ENCODE results near the gene ZNF302.

Gene ZNF302

DNA sequence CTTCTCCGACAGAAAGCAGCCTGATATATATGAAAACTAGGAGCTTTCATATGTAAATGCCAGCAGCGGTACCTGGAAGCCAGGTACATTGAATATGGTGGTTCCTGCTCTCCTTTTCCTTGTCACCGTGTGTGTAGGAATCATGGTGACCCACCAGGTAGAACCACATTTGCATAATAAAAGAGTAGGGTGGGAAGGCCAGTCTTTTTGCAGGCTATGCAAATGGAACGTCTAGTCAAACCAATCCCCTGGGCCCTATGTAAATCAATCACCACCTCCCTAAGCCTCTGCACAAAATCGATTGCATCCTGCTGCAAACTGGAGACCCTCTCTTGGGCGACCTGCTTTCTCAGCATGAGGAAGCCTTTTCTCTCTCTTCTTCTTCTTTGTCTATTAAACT is 34.4 kb downstream of the ZNF302 start:
- H3K27me3 ChIP-seq (ENCODE audit: control insufficient read depth in 1 of 2, insufficient read depth in 1 of 2, low read length in 2 of 2), result no peaks in the 10 kb centered on the region
- H2BK15ac ChIP-seq (ENCODE audit: low read depth, poor library complexity, severe bottlenecking), result no peak overlapping the region
- H3K79me1 ChIP-seq (replicated peaks; ENCODE audit: low read length, poor library complexity, severe bottlenecking), result no peaks in the 10 kb centered on the region
- H3K14ac ChIP-seq (ENCODE audit: low read length in 2 of 2), result no peak overlapping the region
- H2BK120ac ChIP-seq (ENCODE audit: low read depth, low read length), result no peak overlapping the region
- no peaks in the 10 kb centered on the region for H3K4me1 ChIP-seq (ENCODE audit: control insufficient read depth, insufficient read depth, low read depth, low read length)
- 69% methylated on average over 6 of the region's 6 CpGs for WGBS
- H4K8ac ChIP-seq (ENCODE audit: low read length), result no peak overlapping the region
- H2BK12ac ChIP-seq (ENCODE audit: low read length in 2 of 2), result no peak overlapping the region
- no peak overlapping the region for H3K27ac ChIP-seq (ENCODE audit: low read length, poor library complexity, severe bottlenecking)
- H3K4ac ChIP-seq (ENCODE audit: low read depth in 1 of 2, low read length in 2 of 2), result no peak overlapping the region
- H3K9ac ChIP-seq (ENCODE audit: low read length), result no peak overlapping the region
- H3K36me3 ChIP-seq (ENCODE audit: control insufficient read depth in 1 of 2, insufficient read depth in 2 of 2, low read depth in 1 of 2, low read length in 2 of 2), result no peaks in the 10 kb centered on the region
- H3K23ac ChIP-seq (ENCODE audit: low read length in 2 of 2), result no peak overlapping the region
- no peak overlapping the region for H3K4me3 ChIP-seq (ENCODE audit: insufficient read depth in 1 of 2, low read depth in 1 of 2, low read length in 2 of 2)
- H4K91ac ChIP-seq (ENCODE audit: low read length), result no peak overlapping the region
- no peak overlapping the region for H2AK5ac ChIP-seq (ENCODE audit: low read length, severe bottlenecking)
- no peak for DNase-seq
- no peak overlapping the region for H3K4me2 ChIP-seq (ENCODE audit: low read length, poor library complexity, severe bottlenecking)
- no peak overlapping the region for H2AFZ ChIP-seq (ENCODE audit: low read depth, low read length)
- peaks cover 36% of the 10 kb centered on the region for H3K9me3 ChIP-seq (ENCODE audit: control insufficient read depth, low read length)
- no peak overlapping the region for H2BK5ac ChIP-seq (ENCODE audit: low read depth, low read length, poor library complexity, severe bottlenecking)
- H3K18ac ChIP-seq (ENCODE audit: low read depth in 1 of 2, low read length in 2 of 2), result no peak overlapping the region

DNA sequence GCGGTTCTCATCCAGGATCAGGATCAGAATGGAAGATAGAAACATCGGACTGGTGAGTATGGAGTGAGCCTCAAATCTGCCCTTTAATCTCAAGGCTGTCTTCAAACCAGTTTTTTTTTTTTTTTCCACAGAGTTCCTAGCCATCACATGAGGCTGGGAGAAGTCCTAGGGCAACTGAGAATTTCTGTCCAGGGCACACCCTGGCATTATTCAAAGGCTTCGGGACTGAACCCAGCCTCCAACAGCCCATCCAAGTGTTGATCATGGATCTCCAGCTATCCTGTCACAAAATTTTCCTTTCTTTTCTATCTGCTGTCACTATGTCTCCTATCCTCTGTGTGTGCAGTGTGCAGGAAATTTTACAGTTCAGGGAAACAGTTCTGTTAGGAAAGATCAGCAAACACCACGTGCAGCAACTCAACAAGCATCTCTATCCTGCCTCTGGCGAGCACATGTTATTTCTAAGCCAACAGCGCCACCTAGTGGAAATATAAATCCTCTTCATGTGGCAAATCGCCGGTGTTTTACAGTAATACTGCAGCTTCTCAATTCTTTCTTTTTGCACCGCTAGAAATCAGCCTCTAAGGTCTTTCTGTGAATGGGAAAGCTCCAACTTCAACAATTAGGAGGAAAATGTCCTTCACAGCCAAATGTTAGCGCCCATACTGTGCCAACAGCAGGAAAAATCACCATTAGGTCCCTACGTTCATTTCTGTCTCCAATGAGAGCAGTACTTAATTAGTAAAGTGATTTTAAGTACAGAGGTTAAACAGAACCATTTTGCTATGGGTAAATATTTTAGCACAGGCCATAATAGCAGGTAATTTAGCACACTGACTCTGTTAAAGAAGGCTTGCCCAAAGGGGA is 35.1 kb downstream of the ZNF302 start:
- H3K36me3 ChIP-seq (ENCODE audit: control insufficient read depth in 1 of 2, insufficient read depth in 2 of 2, low read depth in 1 of 2, low read length in 2 of 2), result no peaks in the 10 kb centered on the region
- H2BK5ac ChIP-seq (ENCODE audit: low read depth, low read length, poor library complexity, severe bottlenecking), result no peak overlapping the region
- no peak overlapping the region for H4K91ac ChIP-seq (ENCODE audit: low read length)
- WGBS, result 29% methylated on average over 9 of the region's 11 CpGs
- H3K79me1 ChIP-seq (replicated peaks; ENCODE audit: low read length, poor library complexity, severe bottlenecking), result no peaks in the 10 kb centered on the region
- H2BK12ac ChIP-seq (ENCODE audit: low read length in 2 of 2), result no peak overlapping the region
- no peak overlapping the region for H2AFZ ChIP-seq (ENCODE audit: low read depth, low read length)
- H2BK15ac ChIP-seq (ENCODE audit: low read depth, poor library complexity, severe bottlenecking), result no peak overlapping the region
- no peaks in the 10 kb centered on the region for H3K27me3 ChIP-seq (ENCODE audit: control insufficient read depth in 1 of 2, insufficient read depth in 1 of 2, low read length in 2 of 2)
- peaks cover 32% of the 10 kb centered on the region for H3K9me3 ChIP-seq (ENCODE audit: control insufficient read depth, low read length)
- no peak overlapping the region for H3K27ac ChIP-seq (ENCODE audit: low read length, poor library complexity, severe bottlenecking)
- no peak overlapping the region for H3K4me3 ChIP-seq (ENCODE audit: insufficient read depth in 1 of 2, low read depth in 1 of 2, low read length in 2 of 2)
- no peak overlapping the region for H2AK5ac ChIP-seq (ENCODE audit: low read length, severe bottlenecking)
- peak; percentile 77 for DNase-seq
- H3K4me2 ChIP-seq (ENCODE audit: low read length, poor library complexity, severe bottlenecking), result no peak overlapping the region
- H4K8ac ChIP-seq (ENCODE audit: low read length), result no peak overlapping the region
- no peak overlapping the region for H3K9ac ChIP-seq (ENCODE audit: low read length)
- no peak overlapping the region for H3K23ac ChIP-seq (ENCODE audit: low read length in 2 of 2)
- H2BK120ac ChIP-seq (ENCODE audit: low read depth, low read length), result no peak overlapping the region
- no peak overlapping the region for H3K4ac ChIP-seq (ENCODE audit: low read depth in 1 of 2, low read length in 2 of 2)
- H3K14ac ChIP-seq (ENCODE audit: low read length in 2 of 2), result no peak overlapping the region
- H3K4me1 ChIP-seq (ENCODE audit: control insufficient read depth, insufficient read depth, low read depth, low read length), result no peaks in the 10 kb centered on the region
- no peak overlapping the region for H3K18ac ChIP-seq (ENCODE audit: low read depth in 1 of 2, low read length in 2 of 2)

DNA sequence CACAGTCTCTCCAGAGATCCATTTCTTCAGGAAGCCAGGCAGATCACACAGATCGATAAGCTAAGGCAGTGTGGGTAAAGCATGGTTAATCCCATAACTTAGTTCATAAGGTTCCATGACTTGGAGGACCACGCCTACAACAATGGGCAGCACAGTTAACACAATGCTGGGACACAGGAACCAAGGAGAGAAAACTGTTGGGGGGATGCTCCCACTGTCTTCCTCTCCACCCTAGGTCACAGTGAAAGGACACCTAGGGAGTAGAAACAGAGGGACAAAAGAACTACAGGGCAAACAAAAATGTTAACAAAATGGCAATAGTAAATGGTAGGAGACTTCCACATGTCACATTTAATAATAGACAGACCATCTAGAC is 35.8 kb downstream of the ZNF302 start:
- H3K27ac ChIP-seq (ENCODE audit: low read length, poor library complexity, severe bottlenecking), result no peak overlapping the region
- no peak overlapping the region for H3K4me2 ChIP-seq (ENCODE audit: low read length, poor library complexity, severe bottlenecking)
- H3K18ac ChIP-seq (ENCODE audit: low read depth in 1 of 2, low read length in 2 of 2), result no peak overlapping the region
- peaks cover 27% of the 10 kb centered on the region for H3K9me3 ChIP-seq (ENCODE audit: control insufficient read depth, low read length)
- no peaks in the 10 kb centered on the region for H3K27me3 ChIP-seq (ENCODE audit: control insufficient read depth in 1 of 2, insufficient read depth in 1 of 2, low read length in 2 of 2)
- no peak for DNase-seq
- no peak overlapping the region for H2AK5ac ChIP-seq (ENCODE audit: low read length, severe bottlenecking)
- no peak overlapping the region for H3K14ac ChIP-seq (ENCODE audit: low read length in 2 of 2)
- H3K9ac ChIP-seq (ENCODE audit: low read length), result no peak overlapping the region
- no peak overlapping the region for H3K4ac ChIP-seq (ENCODE audit: low read depth in 1 of 2, low read length in 2 of 2)
- H3K79me1 ChIP-seq (replicated peaks; ENCODE audit: low read length, poor library complexity, severe bottlenecking), result no peaks in the 10 kb centered on the region
- WGBS, result 84% methylated on average over 2 of the region's 2 CpGs
- no peak overlapping the region for H2AFZ ChIP-seq (ENCODE audit: low read depth, low read length)
- H3K4me3 ChIP-seq (ENCODE audit: insufficient read depth in 1 of 2, low read depth in 1 of 2, low read length in 2 of 2), result no peak overlapping the region
- H3K4me1 ChIP-seq (ENCODE audit: control insufficient read depth, insufficient read depth, low read depth, low read length), result no peaks in the 10 kb centered on the region
- no peak overlapping the region for H2BK120ac ChIP-seq (ENCODE audit: low read depth, low read length)
- H4K8ac ChIP-seq (ENCODE audit: low read length), result no peak overlapping the region
- no peak overlapping the region for H2BK15ac ChIP-seq (ENCODE audit: low read depth, poor library complexity, severe bottlenecking)
- no peak overlapping the region for H2BK5ac ChIP-seq (ENCODE audit: low read depth, low read length, poor library complexity, severe bottlenecking)
- no peaks in the 10 kb centered on the region for H3K36me3 ChIP-seq (ENCODE audit: control insufficient read depth in 1 of 2, insufficient read depth in 2 of 2, low read depth in 1 of 2, low read length in 2 of 2)
- no peak overlapping the region for H3K23ac ChIP-seq (ENCODE audit: low read length in 2 of 2)
- H4K91ac ChIP-seq (ENCODE audit: low read length), result no peak overlapping the region
- no peak overlapping the region for H2BK12ac ChIP-seq (ENCODE audit: low read length in 2 of 2)

DNA sequence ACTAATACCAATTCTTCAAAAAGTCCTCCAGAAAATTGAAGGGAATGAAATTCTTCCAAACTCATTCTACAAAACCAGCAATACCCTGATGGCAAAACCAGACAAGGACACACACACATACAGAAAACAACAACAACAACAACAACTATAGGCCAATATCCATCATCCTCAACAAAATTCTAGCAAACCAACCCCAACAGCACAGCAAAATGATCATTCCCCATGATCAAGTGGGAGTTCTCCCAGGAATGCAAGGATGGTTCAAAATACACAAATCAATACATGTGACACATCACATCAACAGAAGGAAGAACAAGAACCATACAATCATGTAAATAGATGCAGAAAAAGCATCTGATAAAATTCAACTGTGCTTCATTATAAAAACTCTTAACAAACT is 37.9 kb downstream of the ZNF302 start:
- H3K9ac ChIP-seq (ENCODE audit: low read length), result no peak overlapping the region
- H3K4me1 ChIP-seq (ENCODE audit: control insufficient read depth, insufficient read depth, low read depth, low read length), result no peaks in the 10 kb centered on the region
- no peaks in the 10 kb centered on the region for H3K36me3 ChIP-seq (ENCODE audit: control insufficient read depth in 1 of 2, insufficient read depth in 2 of 2, low read depth in 1 of 2, low read length in 2 of 2)
- no peak overlapping the region for H4K91ac ChIP-seq (ENCODE audit: low read length)
- no peak overlapping the region for H2AFZ ChIP-seq (ENCODE audit: low read depth, low read length)
- no peak overlapping the region for H2BK5ac ChIP-seq (ENCODE audit: low read depth, low read length, poor library complexity, severe bottlenecking)
- no peak overlapping the region for H4K8ac ChIP-seq (ENCODE audit: low read length)
- H2BK12ac ChIP-seq (ENCODE audit: low read length in 2 of 2), result no peak overlapping the region
- no peak overlapping the region for H3K4ac ChIP-seq (ENCODE audit: low read depth in 1 of 2, low read length in 2 of 2)
- H2BK120ac ChIP-seq (ENCODE audit: low read depth, low read length), result no peak overlapping the region
- peaks cover 27% of the 10 kb centered on the region for H3K9me3 ChIP-seq (ENCODE audit: control insufficient read depth, low read length)
- H3K14ac ChIP-seq (ENCODE audit: low read length in 2 of 2), result no peak overlapping the region
- H3K4me3 ChIP-seq (ENCODE audit: insufficient read depth in 1 of 2, low read depth in 1 of 2, low read length in 2 of 2), result no peak overlapping the region
- no peaks in the 10 kb centered on the region for H3K27me3 ChIP-seq (ENCODE audit: control insufficient read depth in 1 of 2, insufficient read depth in 1 of 2, low read length in 2 of 2)
- no peak overlapping the region for H3K18ac ChIP-seq (ENCODE audit: low read depth in 1 of 2, low read length in 2 of 2)
- no peak overlapping the region for H2BK15ac ChIP-seq (ENCODE audit: low read depth, poor library complexity, severe bottlenecking)
- DNase-seq, result no peak
- H2AK5ac ChIP-seq (ENCODE audit: low read length, severe bottlenecking), result no peak overlapping the region
- no peaks in the 10 kb centered on the region for H3K79me1 ChIP-seq (replicated peaks; ENCODE audit: low read length, poor library complexity, severe bottlenecking)
- H3K4me2 ChIP-seq (ENCODE audit: low read length, poor library complexity, severe bottlenecking), result no peak overlapping the region
- no peak overlapping the region for H3K23ac ChIP-seq (ENCODE audit: low read length in 2 of 2)
- no peak overlapping the region for H3K27ac ChIP-seq (ENCODE audit: low read length, poor library complexity, severe bottlenecking)

All from mesenchymal stem cell (in vitro differentiated cells and primary cell).